ENCODE results near the gene FCMR.

The FCMR gene, protein sequence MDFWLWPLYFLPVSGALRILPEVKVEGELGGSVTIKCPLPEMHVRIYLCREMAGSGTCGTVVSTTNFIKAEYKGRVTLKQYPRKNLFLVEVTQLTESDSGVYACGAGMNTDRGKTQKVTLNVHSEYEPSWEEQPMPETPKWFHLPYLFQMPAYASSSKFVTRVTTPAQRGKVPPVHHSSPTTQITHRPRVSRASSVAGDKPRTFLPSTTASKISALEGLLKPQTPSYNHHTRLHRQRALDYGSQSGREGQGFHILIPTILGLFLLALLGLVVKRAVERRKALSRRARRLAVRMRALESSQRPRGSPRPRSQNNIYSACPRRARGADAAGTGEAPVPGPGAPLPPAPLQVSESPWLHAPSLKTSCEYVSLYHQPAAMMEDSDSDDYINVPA

DNA sequence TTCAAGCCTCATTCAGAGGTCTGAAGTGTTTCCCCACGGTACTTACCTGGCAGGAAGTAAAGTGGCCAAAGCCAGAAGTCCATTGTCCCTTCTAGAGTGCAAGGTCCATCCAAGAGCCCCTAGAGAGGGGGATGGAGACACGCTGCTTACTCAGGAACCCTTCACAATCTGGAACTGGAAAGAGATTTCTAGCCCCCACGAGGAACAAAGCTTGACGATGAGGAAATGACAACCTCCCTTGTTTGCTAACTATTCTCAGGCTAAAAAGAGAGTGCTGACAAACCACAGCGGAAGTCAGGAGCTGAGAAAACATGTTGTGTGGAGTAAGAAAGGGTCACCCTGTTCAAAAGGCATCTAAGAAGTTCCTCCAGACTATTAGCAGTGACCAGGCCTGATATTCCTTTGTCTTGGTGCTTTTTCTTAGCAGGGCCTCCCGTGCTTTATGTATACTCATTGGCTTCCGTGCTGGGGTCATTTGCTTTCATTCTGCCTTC lies at the start of gene FCMR:
FCMR (minus strand) TSS at position 170 of the 494 bp plus-strand sequence; CDS start at position 83, 87 bp downstream.
- peak; percentile 42 for DNase-seq (ENCODE audit: low spot score)

DNA sequence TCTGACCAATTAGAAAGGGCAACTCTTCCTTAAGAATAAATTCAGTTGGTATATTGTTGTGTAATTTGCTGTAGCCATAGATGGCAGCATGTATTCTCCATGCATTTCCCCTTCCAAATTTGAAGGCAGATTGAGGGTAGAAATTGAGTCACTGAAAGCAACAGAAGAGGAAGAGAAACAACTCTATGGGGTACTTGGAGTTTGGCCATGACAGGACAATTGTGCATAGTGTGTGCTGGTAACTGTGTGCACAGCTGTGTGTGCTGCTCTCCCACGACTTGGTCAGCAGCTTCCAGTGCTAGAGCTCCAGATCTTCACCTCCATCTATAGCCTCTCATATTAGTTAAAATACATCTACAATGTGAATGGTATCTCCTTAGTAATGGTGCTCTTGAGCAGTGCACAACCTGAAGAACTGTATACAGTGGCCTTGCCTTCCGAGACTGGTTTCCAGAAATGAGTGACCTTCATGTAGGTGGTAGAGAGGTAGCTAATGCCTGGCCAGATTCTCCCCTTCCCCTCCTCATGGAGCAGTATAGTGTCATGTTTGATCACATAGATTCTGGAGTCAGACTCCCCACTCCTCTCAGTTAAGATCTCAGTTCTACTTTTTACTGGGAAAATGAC lies 49.4 kb upstream of the FCMR start:
- DNase-seq (ENCODE audit: low spot score) = no peak

DNA sequence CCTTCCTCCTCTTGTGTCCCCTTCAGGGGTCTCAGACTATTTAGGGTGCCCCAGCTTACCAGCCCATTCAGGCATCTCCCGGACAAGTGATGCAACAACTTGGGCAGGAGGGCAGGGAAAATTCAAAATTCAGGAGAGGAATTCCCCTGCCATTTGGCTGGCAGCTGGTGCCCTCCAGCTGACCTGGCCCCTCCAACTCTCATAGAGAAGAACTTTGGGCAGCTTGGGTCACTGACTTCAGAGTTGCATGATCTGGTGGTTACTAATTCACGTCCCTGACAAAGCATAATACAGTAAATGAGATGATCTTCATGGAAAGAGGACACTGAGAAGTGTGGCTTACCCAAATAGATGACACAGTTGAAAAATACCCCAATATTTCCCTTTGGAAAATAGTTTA lies 48.7 kb upstream of the FCMR start, which contains the start of gene FCAMR:
FCAMR (minus strand) TSS at position 15 of the 400 bp plus-strand sequence. CDS start 335 bp downstream, outside the sequence.
- DNase-seq (ENCODE audit: low spot score) = no peak

DNA sequence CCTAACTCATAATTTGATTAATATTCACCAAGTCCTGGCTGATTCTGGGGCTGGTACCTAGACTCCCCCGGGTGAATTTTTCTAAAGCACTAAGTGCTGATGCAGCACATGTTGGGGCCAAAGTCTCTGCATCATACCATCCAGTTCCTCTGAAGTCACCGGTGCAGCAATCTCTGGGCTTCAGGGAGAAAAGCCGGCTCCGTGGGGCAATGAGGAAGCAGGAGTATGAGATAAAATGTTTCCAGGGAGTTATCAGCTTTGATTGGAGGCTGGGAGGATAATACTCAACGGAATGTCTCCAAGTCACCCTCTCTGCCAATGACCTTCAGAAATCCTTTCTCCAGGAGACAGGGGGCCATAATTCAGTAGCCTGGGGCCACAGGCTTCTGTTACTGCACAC lies 47.3 kb upstream of the FCMR start:
- DNase-seq (ENCODE audit: low spot score) = no peak

DNA sequence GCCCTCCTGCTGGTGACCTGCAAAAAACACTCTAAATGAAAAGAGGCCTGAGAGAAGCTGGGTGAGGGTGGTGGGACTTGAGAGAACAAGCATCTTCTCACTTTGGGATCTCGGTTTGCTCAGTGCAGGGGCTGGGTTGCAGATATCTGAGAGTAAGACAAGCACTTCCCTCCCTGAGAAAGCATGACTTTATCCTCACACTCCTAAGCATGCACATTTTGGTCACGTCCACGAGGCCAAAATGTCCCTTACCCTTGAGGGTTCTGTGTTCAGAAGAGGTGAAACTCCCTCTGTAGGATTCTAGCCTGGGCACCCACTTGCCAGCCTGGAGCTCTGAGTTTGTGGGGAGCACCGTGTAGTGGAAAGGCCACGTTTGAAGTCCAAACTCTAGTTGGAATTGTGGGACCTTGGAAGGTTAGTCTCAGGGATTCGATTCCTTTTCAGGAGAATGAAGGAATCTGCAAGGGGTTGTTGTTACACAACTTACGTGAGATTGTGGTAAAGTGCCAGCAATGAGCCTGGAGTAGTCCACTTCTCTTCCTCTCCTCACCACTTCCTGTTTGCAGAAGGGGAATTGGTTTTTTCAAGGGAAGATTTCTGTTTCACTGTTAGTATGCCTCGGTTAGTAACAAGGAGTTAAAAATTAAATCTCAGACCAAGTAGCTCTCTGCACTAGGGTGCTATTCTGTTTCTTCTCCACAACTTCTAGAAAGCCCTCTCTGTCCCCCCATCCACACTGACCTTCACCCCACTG lies 45.5 kb upstream of the FCMR start:
- DNase-seq (ENCODE audit: low spot score) = no peak

DNA sequence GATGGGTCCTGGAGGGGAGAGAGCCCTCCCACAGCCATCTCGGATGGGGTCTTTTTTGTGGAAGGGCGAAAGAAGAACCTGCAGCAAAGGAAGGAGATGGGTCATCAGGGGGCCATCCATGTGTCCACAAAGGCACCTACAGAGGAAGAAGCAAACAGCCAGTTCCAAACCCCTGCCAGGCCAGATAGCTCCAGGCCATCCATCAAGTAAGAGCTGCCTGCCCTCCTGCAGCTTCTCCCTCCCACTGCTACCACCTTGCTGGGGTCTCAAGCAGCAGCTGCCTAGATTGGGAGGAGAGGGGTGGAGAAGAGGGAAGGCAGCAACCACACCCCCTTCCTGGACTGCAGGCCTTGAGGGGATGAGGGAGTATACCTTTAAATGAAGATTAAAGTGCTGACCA lies 44.0 kb upstream of the FCMR start:
- no peak for DNase-seq (ENCODE audit: low spot score)

DNA sequence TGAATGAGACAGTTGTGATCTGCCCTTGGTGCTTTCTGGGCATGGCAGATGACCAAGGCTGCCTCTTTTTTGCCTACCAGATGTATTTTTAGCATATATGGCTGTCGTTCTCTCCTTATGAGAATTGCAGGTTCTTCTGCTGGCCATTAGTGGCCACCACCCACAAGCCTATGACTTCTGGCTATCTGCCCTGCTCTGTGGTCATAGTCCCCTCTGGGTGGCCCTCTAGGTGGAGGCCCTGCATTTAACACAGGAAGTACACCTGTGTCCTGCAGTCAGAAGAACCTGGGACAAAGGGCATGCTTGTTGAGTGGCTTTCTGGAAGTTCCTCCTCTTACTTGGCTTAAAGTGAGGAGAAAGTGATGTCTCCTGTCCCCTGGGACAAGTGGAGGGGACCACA lies 42.0 kb upstream of the FCMR start:
- DNase-seq (ENCODE audit: low spot score) = no peak

DNA sequence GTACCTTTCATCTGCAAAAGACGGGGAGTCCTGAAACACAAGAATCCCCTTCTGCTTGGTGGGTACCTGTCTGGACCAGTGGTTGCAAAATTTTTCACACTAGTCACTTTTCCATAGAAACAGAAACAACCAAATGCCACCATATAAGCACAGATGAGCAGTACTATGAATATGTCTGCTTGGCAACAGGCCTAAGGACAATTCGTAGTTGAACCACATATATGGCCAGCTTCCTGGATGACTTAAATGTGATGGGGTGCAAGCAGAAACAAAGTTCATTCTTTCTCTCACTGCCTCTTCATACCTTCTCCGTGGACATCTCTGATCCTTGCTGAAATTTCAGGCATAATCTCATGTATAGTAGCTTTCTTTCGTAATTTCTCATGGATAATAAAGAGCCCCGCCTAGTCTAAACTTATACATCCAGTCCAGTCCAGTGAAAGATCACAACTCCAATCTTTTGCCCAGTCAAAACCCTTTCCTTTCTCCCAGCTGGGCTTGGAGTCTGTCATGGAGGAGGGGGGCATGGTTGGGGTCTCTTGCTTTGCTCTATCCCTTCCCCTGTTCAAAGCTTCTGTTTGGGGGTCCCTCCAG lies 41.5 kb upstream of the FCMR start:
- DNase-seq (ENCODE audit: low spot score) = no peak

DNA sequence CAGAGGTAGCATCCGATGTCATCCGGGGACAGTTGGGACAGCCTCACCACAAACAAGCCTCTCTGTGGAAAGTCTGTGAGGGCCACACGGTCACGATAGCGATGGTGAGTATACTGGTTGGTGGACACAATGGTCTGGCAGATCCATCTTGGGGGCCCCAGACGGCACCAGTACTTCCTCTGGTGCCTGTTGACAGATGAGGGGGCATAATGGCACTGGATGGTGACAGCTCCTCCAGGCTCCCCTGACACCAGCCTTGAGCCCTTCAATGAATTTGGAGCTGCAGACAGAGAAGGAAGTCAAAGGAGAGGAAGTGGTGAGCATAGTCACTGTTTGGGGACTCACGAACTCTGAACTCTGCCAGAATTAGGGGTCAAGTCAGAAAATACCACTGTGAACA lies 40.5 kb upstream of the FCMR start:
- no peak for DNase-seq (ENCODE audit: low spot score)

DNA sequence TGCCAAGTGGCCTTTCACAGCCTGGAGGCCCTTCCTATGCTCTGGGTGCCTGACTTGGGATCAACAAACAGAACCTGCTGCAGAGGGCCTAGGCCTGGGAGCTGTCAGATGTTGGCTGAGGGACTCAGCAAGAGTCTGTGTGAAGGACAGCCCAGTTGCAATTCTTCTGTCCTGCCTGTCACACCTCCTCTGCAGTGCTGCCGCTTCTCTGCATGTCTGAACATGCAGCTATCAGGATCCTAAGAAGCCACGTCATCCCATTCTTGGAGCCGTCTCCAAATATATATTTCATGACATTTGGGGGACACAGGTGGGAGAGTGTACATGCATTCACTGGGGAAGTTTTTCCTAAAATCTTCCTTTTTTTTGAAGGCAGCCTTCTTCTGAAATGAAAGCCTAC lies 39.9 kb upstream of the FCMR start:
- DNase-seq (ENCODE audit: low spot score) = no peak

DNA sequence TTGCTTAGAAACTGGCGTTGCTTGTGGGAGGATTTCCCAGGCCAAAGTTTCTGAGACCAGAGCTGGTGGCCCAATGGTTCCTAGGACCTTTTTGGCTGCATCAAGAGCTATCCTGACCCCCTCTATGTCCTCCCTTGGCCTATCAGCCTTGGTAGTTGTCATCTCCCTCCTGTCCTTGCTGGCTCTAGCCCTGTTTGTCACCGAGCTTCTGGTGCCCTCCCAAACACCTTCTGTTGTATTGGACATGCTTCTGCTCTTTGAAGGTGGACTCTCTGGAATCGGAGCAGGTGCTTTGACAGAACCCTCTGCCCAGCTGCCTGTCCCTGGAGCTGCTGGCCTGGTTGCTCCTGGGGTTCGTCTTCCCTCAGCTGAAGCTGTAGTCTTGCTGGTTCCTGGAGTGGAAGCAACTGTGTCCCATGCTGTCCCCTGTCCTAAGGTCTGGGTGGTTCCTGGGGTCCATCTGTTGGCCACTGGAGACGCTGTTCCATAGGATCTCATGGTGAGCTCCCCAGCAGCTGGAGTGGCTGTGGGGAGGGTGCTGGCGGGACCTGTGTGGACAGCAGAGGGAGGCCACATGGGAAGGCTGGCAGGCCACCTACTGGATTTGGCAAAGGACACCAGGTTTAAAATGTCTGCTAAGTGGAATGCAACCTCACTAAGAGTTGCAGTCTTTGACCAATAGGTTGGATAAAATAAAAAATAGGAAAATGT lies 39.1 kb upstream of the FCMR start:
- no peak for DNase-seq (ENCODE audit: low spot score)

DNA sequence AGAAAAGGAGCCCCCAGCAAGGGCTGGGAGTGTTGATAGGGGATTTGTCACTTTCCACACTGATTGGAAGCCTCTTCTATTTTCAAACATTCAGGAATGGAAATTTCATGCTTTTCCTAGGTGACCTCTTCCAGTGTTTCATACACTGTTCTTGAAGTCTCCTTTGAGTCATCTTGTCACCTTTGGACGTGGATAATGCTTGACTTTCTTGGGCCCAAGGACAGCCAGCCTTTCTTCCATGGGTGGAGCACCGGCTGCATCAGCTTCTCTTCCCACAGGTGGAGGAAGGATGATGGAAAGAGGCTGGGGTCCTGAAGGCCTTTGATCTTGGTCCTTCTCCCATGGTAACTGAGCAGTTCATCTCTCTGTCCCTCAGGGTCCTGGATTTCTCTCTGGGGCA lies 36.4 kb upstream of the FCMR start:
- DNase-seq (ENCODE audit: low spot score) = no peak

DNA sequence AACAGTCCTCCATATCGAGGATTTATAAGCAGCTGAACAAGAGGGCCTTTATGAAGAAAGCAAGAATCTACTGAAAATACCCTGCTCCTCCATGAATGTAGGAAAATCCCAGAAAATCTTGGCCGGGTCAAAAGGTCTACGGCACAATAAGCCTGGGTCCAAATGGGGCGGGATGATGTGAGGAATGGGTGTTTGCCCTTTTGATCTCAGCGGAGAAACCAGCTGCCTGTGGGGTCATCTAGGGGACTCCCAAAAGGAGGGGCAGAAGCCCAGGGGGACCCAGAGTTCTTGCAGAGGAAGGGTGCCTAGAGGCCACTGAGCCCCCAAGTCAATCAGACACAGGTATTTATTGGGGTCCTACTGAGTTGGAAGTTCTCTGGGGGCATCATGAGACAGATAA lies 35.9 kb upstream of the FCMR start:
- DNase-seq (ENCODE audit: low spot score) = no peak

DNA sequence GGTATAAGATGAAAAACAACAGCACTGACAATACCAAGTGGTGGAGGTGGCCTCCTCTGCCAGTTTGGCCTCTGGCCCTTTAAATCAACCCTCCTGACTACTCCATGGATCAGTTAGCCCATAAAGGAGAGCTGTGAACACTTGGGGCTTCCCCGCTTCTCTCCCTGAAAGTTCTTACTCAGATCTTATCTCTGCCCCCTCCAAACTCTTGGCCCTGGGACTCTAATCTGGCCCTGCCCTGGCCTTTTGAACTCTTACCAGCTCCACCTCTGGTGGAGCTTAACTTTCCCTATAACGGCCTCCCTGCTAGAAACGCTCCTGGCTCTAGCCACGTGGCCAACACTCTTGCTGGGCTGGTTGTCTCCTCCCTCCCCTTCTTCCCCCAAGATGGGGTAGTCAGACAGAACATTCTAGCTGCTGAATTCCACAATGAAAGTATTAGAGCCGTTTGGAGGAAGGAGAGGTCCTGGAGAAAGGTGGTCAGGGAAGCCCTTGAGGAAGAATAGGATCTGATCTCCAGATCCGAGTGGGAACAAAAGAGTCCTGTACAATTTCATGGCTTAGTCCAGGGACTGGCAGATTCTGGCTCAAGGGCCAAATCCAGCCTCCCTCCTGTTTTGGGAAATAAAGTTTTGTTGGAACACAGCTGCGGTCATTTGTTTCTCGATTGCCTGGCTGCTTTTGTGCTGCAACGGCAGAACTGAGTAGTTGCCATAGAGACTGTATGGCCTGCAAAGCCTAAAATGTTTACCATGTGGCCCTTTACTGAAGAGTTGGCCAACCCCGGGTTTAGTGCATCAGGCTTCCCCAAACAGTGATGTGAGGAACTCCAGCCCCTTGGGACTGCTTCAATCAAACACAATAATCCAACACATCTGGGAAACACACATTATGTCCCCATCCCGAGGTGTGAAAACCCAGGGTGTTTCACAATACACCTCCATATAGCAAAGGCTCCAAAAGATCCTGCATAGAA lies 34.0 kb upstream of the FCMR start:
- no peak for DNase-seq (ENCODE audit: low spot score)

DNA sequence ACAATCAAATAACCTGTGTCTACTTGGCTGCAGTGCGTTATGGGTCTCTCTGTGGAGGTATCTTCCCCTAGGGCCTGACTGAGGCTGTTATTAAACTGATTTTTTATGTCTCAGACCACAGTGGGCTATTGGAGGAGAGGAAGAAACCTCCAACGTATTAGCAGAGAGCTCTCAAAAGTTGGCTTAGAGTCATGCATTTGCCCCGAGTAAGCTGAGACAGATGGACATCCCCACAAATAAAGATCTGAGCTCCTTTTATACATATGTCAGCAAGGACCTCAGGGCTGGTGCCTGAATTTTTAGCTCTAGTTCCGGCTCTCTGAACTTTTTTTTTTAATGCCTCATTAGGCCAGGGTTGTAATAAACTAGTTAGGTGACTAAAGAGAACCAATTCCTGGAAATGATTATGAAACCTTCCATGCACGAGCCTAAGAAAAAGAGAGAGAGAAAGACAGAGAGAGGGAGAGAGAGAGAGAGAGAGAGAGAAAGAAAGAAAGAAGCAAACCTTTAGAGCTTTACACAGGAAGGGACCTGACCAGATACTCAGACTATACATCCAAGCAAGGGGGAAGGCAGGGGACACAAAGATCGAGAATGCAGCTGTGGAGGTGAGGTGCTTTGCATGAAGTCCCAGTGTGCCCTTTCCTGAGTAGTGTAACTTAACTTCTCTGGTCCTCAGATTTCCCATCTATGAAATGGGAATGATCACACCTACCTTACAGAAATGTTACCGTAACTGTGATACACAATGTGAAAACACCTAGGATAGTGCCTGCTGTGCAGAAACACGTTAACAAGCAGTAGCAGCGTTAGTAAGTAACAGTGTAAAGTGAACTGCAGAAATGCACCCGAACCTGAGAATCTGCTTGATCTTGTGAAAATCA lies 33.0 kb upstream of the FCMR start:
- DNase-seq (ENCODE audit: low spot score) = no peak

DNA sequence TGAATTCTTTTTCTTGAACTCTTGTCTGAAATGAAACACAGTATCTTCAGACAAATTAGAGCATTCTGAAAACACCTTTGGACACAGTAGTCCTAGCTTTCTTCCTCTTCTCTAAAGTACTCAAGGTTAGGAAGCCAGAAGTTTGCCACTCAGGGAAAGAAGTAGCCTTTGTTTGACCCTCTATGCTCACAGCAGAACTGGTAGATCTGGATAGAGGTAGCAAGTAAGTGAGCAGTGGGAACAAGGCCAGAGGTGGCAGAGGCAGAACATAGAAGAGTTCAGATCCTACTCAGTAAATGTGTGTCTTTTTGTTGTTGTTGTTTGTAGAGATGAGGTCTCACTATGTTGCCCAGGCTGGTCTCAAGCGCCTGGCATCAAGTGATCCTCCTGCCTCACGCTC lies 31.9 kb upstream of the FCMR start:
- DNase-seq (ENCODE audit: low spot score) = no peak

DNA sequence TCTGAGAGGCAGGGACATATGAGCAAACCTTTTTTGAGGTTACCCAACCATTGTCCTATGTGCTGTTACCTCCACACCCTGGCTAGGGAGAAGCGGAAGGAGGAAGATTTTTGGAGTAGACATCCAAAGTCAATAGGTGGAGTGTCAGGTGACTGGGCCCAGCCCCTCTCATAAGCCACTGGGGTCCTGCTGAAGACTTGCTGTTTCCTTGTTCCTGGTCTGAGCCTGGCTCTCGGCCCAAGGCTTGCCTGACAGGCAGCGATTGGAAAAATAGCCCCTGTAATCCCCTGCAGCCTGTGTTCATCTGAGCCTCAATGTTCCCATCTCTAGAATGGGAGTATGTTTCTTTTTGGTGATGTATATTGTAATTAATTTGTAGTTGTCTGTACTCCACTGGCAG lies 31.4 kb upstream of the FCMR start:
- no peak for DNase-seq (ENCODE audit: low spot score)

DNA sequence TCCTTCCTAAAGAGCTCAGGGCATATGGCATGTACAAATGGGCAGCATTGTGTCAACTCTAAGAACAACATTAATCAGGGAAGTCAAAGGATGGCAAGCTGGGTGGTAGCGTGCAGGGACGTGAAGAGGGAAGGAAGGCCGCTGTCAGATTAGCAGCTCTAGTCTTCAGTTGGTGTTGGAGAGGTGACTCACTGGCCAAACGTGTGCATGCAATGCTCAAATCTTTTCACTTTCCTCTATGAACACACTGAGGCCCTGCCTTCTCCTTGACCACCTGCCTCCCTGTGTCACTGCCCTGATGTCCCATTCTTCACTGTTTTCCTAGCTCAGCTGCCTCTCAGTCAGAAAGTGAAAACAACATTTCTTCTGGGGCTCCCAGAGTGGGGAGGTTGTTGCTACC lies 30.4 kb upstream of the FCMR start:
- no peak for DNase-seq (ENCODE audit: low spot score)

DNA sequence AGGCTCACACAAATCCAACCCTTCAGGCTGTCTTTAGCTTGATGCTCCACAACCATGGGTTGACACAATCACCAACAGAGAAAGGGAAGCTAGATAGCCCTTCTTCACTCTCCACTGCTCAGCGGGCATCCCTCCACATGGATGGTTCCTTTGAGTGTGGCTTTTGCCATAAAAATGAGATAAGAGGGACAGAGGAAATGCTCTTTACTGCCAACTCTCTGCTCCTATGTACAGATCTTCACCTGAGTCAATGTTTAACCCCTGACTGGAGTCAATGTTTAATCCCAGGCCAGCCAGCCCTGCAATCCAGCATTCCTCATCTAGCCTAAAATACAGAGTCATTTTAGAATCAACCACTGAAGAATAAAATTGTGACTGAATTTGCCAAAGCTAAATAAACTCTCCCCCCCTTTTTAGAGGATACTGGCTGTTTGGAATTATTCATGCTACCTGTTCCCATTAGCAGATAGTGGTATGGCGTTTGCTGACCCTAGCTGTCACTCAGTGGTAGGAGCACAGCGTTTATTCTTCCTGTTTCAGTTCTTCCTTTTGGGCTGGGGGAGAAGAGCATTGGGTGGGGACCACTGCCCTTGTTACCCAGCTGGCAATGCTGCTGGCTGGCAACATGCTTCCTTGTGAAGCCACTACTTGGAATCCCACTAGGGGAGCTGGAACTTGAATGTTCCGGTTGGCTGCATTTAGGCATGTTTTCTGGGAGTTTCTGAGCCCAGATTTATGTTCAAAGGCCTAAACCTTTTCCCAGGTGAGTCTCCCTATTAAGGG lies 29.8 kb upstream of the FCMR start:
- DNase-seq (ENCODE audit: low spot score) = no peak
